GM12878 (cell line): ENCODE data around the gene NPR1. TPM values are rescaled to one million over a fixed set of nuclear protein-coding genes. Genes with fewer than 3 reads are reported as not detected.

Experiments used
- ATAC-seq: fragments of 200-7000 bp; cut with Tn5 transposase; 3 replicates; pipeline ENCODE4 v1.9.1; 2020; ENCODE audit warnings: mild to moderate bottlenecking, moderate library complexity
- BruUV-seq: library from RNA; stranded (reverse); fragments of 400-500 nt; replicated peaks from 2 replicates; lab custom pipeline; 2021; lab: Mats Ljungman, UMichigan
- CTCF ChIA-PET: fragments of 300-600 bp; sonication (Branson Sonifier 250); formaldehyde crosslinking; extraction: SDS; loops from one replicate; lab custom pipeline; 2021; ENCODE audit warnings: inconsistent platforms; lab: Yijun Ruan, JAX
- POLR2A ChIA-PET: fragments of 350-600 bp; formaldehyde crosslinking; extraction: SDS; loops from one replicate; lab custom pipeline; 2021; ENCODE audit warnings: inconsistent platforms; lab: Charles Lee
- RAD21 ChIA-PET: fragments of 300-600 bp; sonication (Branson Sonifier 250); formaldehyde crosslinking; loops from one replicate; lab custom pipeline; 2023; ENCODE audit warnings: antibody characterized with exemption; ENCODE audit not compliant: unreplicated experiment; lab: Charles Lee
- SMC1A ChIA-PET: fragments of 300-600 bp; sonication (Branson Sonifier 250); formaldehyde crosslinking; loops from one replicate; lab custom pipeline; 2023; ENCODE audit not compliant: unreplicated experiment, uncharacterized antibody; lab: Charles Lee
- DNase-seq: peaks from one replicate; pipeline ENCODE4 v3.0.0-alpha.2; 2011; ENCODE audit warnings: low read depth, low spot score
- FAIRE-seq: peaks from 3 replicates; lab custom pipeline; 2011; peaks lifted over from hg19 to GRCh38; lab: Jason Lieb, UNC
- H2AFZ ChIP-seq: 2 replicates; pipeline ENCODE4 v1.6.0; 2011; ENCODE audit warnings: low read depth, low read length, control low read depth; ENCODE audit not compliant: control insufficient read depth
- H3K27ac ChIP-seq: 2 replicates; pipeline ENCODE4 v1.5.1; 2011; ENCODE audit warnings: control low read depth; ENCODE audit not compliant: control insufficient read depth, insufficient read depth
- H3K27me3 ChIP-seq, 2 experiments: replicated peaks in 1 of 2; 2 replicates each; pipeline versions ENCODE4 v1.6.0 to v1.6.1; 2011; ENCODE audit warnings: low read length in 1 of 2; ENCODE audit not compliant: control insufficient read depth in 2 of 2, insufficient read depth in 2 of 2
- H3K36me3 ChIP-seq, 2 experiments: 2 replicates each; pipeline ENCODE4 v1.5.1; 2011; ENCODE audit warnings: low read length in 1 of 2; ENCODE audit not compliant: control insufficient read depth in 2 of 2, insufficient read depth in 2 of 2
- H3K4me1 ChIP-seq: 2 replicates; pipeline ENCODE4 v1.6.1; 2011; ENCODE audit warnings: mild to moderate bottlenecking, low read length, moderate library complexity, mixed read lengths; ENCODE audit not compliant: control insufficient read depth, insufficient read depth
- H3K4me2 ChIP-seq: 2 replicates; pipeline ENCODE4 v1.6.0; 2011; ENCODE audit warnings: control low read depth; ENCODE audit not compliant: control insufficient read depth, insufficient read depth
- H3K4me3 ChIP-seq: fragments of 200-600 bp; sonication (generic); 2 replicates; pipeline ENCODE4 v1.5.1; 2016
- H3K79me2 ChIP-seq: 2 replicates; pipeline ENCODE4 v1.6.0; 2011; ENCODE audit warnings: low read length; ENCODE audit not compliant: control insufficient read depth, insufficient read depth
- H3K9ac ChIP-seq: 2 replicates; pipeline ENCODE4 v1.8.0; 2011; ENCODE audit warnings: low read length, control low read depth, mixed read lengths; ENCODE audit not compliant: control insufficient read depth, insufficient read depth
- H3K9me3 ChIP-seq: replicated peaks from 3 replicates; pipeline ENCODE4 v1.5.1; 2011; ENCODE audit warnings: mild to moderate bottlenecking, low read length; ENCODE audit not compliant: control insufficient read depth, insufficient read depth
- H4K20me1 ChIP-seq: 2 replicates; pipeline ENCODE4 v1.6.0; 2011; ENCODE audit not compliant: control insufficient read depth, insufficient read depth
- FOS ChIP-seq: IDR thresholded peaks from 3 replicates; pipeline ENCODE4 v1.6.1; 2011; ENCODE audit warnings: borderline replicate concordance; ENCODE audit not compliant: insufficient read length; ENCODE audit errors: extremely low read depth
- MTA3 ChIP-seq: IDR thresholded peaks from 2 replicates; pipeline ENCODE4 v1.6.1; 2012; ENCODE audit warnings: low read length, inconsistent platforms, borderline replicate concordance
- RAD51 ChIP-seq: fragments of 450-650 bp; IDR thresholded peaks from 2 replicates; pipeline ENCODE4 v1.6.1; 2016; ENCODE audit warnings: moderate library complexity, mild to moderate bottlenecking, inconsistent platforms
- REST ChIP-seq: IDR thresholded peaks from 2 replicates; pipeline ENCODE4 v1.6.1; 2012; ENCODE audit warnings: mild to moderate bottlenecking, low read depth, low read length
- RUNX3 ChIP-seq: IDR thresholded peaks from 2 replicates; pipeline ENCODE4 v1.6.1; 2012; ENCODE audit warnings: low read length, inconsistent platforms
- YBX1 ChIP-seq: fragments of 450-650 bp; IDR thresholded peaks from 2 replicates; pipeline ENCODE4 v1.6.1; 2016; ENCODE audit warnings: antibody characterized with exemption
- WGBS: methylation state at CpG from one replicate; pipeline ENCODE4 v1.1.6; 2016; ENCODE audit warnings: low lambda C conversion rate; ENCODE audit not compliant: insufficient replicate concordance, insufficient coverage; ENCODE audit errors: missing lambda C conversion rate; 5-methylcytosine and 5-hydroxymethylcytosine counted together
- in situ Hi-C: fragments of 300-500 bp; cut with MboI; formaldehyde crosslinking; loops from 9 replicates; pipeline ENCODE4 v1.14.3; 2018; ENCODE audit warnings: mixed read lengths
- intact Hi-C: fragments of 100-400 bp; cut with micrococcal nuclease; formaldehyde crosslinking; loops from one replicate; pipeline ENCODE4 v1.14.2; 2022; ENCODE audit not compliant: unreplicated experiment
- polyA plus RNA-seq, 11 experiments: library from polyadenylated mRNA; depleted of rRNA in 4 of 11; unstranded in 6 of 11; stranded (reverse) in 5 of 11; fragments of >200 nt; fragmentation: Nextera tagmentation in 4 of 11; fragmentation: Illumina TruSeq in 1 of 11; extraction: Ambion mirVana in 4 of 11; extraction: Trizol in 1 of 11; gene quantifications; 1 replicate in 1 of 11; 2 replicates in 10 of 11; pipeline versions ENCODE4 v1.2.1 to v1.2.3, GENCODE V29; 2011 to 2016; ENCODE audit warnings: inconsistent platforms in 2 of 11, missing spikeins in 2 of 11, low read depth in 1 of 11
- total RNA-seq, 4 experiments: library from RNA; depleted of rRNA in 3 of 4; stranded (reverse); fragments of >200 nt in 3 of 4; fragmentation: Illumina TruSeq in 1 of 4; extraction: Trizol in 1 of 4; gene quantifications; 2 replicates each; pipeline versions ENCODE4 v1.2.1 to v1.2.3, GENCODE V29; 2013 to 2021

NPR1 gene
- total and polyA plus RNA-seq, 10 of the 15 experiments (the other 5 are each of a cell fraction or from before 2014, with no cell fraction given): 0.09 to 2.1 (median 0.28) TPM; not detected in 1

GRCh38 chr1:153667439-153667838 is 11.0 kb upstream of the NPR1 start:
- ATAC-seq (no peak), DNase-seq (no peak)
- CTCF ChIA-PET: interaction anchor here (2.0 to 7.5 kb wide), 3 partner anchors 8 to 96 kb away, joined by 5 to 43 read pairs (median 5); partner anchors contain the start of gene CHTOP

More at GRCh38 chr1:153667439-153667838, 11.0 kb upstream of the NPR1 start:
- Histone ChIP-seq H3K9ac (no peak overlapping the region), H3K27ac (no peak overlapping the region), H4K20me1 (no peaks in the 10 kb centered on the region), H3K9me3 (no peaks in the 10 kb centered on the region), H3K4me1 (peaks cover 4% of the 10 kb centered on the region; the same call in 1 of the 2 replicates), H2AFZ (no peak overlapping the region), H3K4me3 (no peak overlapping the region), H3K79me2 (peaks cover 24% of the 10 kb centered on the region), H3K36me3 (peaks cover 12 to 45% of the 10 kb centered on the region in 2 experiments), H3K27me3 (no peaks in the 10 kb centered on the region), H3K4me2 (peak overlapping the region; percentile 2; the same call in 1 of the 2 replicates)
- in situ Hi-C loops (no loop called here), intact Hi-C loops (no loop called here)
- no peak for TF ChIP-seq RUNX3
- TF ChIP-seq YBX1: no peak
- TF ChIP-seq REST: no peak
- TF ChIP-seq MTA3: no peak
- no peak for TF ChIP-seq FOS
- TF ChIP-seq RAD51: no peak
- ChIA-PET RAD21 (interaction anchor here (1.2 kb wide), 1 partner anchor 95 kb away, joined by 3 read pairs; no protein-coding TSS in a partner anchor), POLR2A (interaction anchor here (1.4 kb wide), 1 partner anchor 33 kb away, joined by 4 read pairs; the partner anchor contains the start of gene CHTOP), SMC1A (interaction anchor here (0.8 to 1.8 kb wide), 4 partner anchors 9 to 319 kb away, joined by 3 to 5 read pairs (median 3); partner anchors contain the start of gene SNAPIN)
- BruUV-seq: no TSS peak
- no peak for FAIRE-seq
- WGBS: 86% methylated on average over 4 of the region's 4 CpGs
